Measurements from ENCODE around the gene TCF4. TPM values are rescaled to one million over a fixed set of nuclear protein-coding genes. Genes with fewer than 3 reads are reported as not detected.

TCF4 gene
- total and polyA plus RNA-seq, 2 donors (not counting 3 experiments of a cell fraction or from before 2014, with no cell fraction given), result 183 to 390 TPM

DNA sequence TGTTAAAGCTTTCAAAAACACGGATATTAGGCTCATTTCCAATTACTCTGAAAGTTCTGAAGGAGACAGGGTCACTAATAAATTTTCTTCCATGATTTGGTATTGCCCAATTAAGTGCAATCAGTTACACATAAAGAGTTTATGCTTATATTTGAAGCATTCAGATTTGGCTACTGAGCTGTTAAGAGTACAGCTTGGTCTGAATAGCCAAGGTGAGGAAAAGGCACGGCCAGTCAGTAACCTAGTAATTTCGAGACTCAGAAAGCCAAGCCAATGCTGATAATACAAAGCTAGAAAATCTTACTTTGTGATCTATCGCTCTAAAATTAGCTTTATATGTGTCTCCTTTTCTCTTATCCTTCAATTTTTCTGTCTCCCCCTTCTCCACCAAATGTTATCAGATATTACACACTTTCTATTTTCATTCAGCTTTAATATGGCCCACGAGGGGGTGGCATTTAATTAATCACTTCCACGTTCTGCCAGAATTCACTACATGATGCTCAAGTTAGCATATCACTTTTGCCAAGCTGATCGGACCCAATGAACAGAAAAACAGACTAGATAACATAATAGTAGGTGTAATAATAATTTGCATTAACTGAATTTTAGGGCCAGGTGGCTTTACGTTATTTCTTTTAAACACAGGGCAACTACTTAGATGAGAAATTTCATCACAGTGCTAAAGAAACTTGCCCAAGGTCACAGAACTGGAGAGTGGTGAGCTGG lies 138.4 kb downstream of the TCF4 start:
- H2AFZ ChIP-seq (ENCODE audit: low read depth, low read length), result no peak overlapping the region
- H3K4me3 ChIP-seq (replicated peaks in 1 of 3; ENCODE audit: insufficient read depth in 1 of 3, low read depth in 1 of 3, low read length in 3 of 3), result no peak overlapping the region
- H3K4me1 ChIP-seq (ENCODE audit: control insufficient read depth, extremely low read depth, insufficient read depth, low read length), result no peaks in the 10 kb centered on the region
- FAIRE-seq, result peak; percentile 35
- H3K36me3 ChIP-seq (ENCODE audit: control insufficient read depth in 2 of 2, extremely low read depth in 1 of 2, insufficient read depth in 2 of 2, low read length in 2 of 2), result peaks cover 0 to 3% of the 10 kb centered on the region in 2 experiments
- no peaks in the 10 kb centered on the region for H3K9me3 ChIP-seq (replicated peaks; ENCODE audit: control insufficient read depth, insufficient read depth, low read length)
- dilution Hi-C loops (cut with MboI; ENCODE audit: extremely low pct_ligation_motif_present, low sequenced_read_pairs), result no loop called here
- no TSS peak for BruUV-seq (replicated peaks)
- intact Hi-C loops (cut with micrococcal nuclease), result no loop called here
- H3K4me2 ChIP-seq (ENCODE audit: insufficient read depth, low read length), result no peak overlapping the region
- no peak for DNase-seq (ENCODE audit: low read depth, low spot score)
- peaks cover 58% of the 10 kb centered on the region for H3K79me2 ChIP-seq (ENCODE audit: control insufficient read depth, insufficient read depth, low read length)
- H3K9ac ChIP-seq (replicated peaks; ENCODE audit: extremely low read depth, insufficient read depth, low read length), result no peak overlapping the region
- no peaks in the 10 kb centered on the region for H3K9me1 ChIP-seq (replicated peaks; ENCODE audit: control insufficient read depth, extremely low read depth, insufficient read depth, low read length)
- peaks cover 3% of the 10 kb centered on the region for H4K20me1 ChIP-seq (replicated peaks; ENCODE audit: control insufficient read depth, extremely low read depth, insufficient read depth, low read length)
- ChIA-PET POLR2A (no interaction called here), CTCF (interaction anchor here (0.6 to 3.0 kb wide), 12 partner anchors 9 to 332 kb away, joined by 3 to 8 read pairs (median 4); no protein-coding TSS in a partner anchor)
- H3K27me3 ChIP-seq (ENCODE audit: control insufficient read depth in 2 of 2, insufficient read depth in 2 of 2, low read length in 2 of 2), result no peaks in the 10 kb centered on the region
- TF ChIP-seq POLR2AphosphoS5 (IDR thresholded peaks at IDR 0.05; ENCODE audit: insufficient read depth, low read depth, low read length), result no peak
- TF ChIP-seq EZH2 (IDR thresholded peaks at IDR 0.05; ENCODE audit: borderline replicate concordance, low read depth, low read length, severe bottlenecking), result no peak
- no peak for TF ChIP-seq JUN (IDR thresholded peaks at IDR 0.05; ENCODE audit: borderline replicate concordance, insufficient read depth, insufficient read length, low read depth)
- no peak for TF ChIP-seq GATA2 (IDR thresholded peaks at IDR 0.05; ENCODE audit: insufficient read depth, insufficient read length, low read depth, low read length)
- TF ChIP-seq, protein P1, sequence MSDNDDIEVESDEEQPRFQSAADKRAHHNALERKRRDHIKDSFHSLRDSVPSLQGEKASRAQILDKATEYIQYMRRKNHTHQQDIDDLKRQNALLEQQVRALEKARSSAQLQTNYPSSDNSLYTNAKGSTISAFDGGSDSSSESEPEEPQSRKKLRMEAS (IDR thresholded peaks at IDR 0.05; ENCODE audit: insufficient read depth, insufficient read length), result no peak
- no peak for TF ChIP-seq MYC (IDR thresholded peaks at IDR 0.05; ENCODE audit: low read depth, low read length)
- TF ChIP-seq, protein P2, sequence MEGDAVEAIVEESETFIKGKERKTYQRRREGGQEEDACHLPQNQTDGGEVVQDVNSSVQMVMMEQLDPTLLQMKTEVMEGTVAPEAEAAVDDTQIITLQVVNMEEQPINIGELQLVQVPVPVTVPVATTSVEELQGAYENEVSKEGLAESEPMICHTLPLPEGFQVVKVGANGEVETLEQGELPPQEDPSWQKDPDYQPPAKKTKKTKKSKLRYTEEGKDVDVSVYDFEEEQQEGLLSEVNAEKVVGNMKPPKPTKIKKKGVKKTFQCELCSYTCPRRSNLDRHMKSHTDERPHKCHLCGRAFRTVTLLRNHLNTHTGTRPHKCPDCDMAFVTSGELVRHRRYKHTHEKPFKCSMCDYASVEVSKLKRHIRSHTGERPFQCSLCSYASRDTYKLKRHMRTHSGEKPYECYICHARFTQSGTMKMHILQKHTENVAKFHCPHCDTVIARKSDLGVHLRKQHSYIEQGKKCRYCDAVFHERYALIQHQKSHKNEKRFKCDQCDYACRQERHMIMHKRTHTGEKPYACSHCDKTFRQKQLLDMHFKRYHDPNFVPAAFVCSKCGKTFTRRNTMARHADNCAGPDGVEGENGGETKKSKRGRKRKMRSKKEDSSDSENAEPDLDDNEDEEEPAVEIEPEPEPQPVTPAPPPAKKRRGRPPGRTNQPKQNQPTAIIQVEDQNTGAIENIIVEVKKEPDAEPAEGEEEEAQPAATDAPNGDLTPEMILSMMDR (IDR thresholded peaks at IDR 0.05; ENCODE audit: extremely low read depth in 1 of 2, insufficient read depth in 1 of 2, low read depth in 1 of 2, low read length in 2 of 2), result no peak
- no peak for TF ChIP-seq POLR2A (IDR thresholded peaks at IDR 0.05; ENCODE audit: low read depth, low read length)
- H3K27ac ChIP-seq (ENCODE audit: insufficient read depth, low read depth, low read length), result no peak overlapping the region
